Activated T-helper 2 cell treated with anti-CD3 and anti-CD28 coated beads, Interferon-gamma antibody, Interleukin-2, Interleukin-4, amounts not matched to agents 10 μg/mL and 5 μg/mL and 100 μg/mL, durations not matched to agents 14 hours and 24 hours and 36 hours (primary cell): ENCODE results near the gene DTNB. TPM values are rescaled to one million over a fixed set of nuclear protein-coding genes. Genes with fewer than 3 reads are reported as not detected.

Experiments
- DNase-seq: peaks from one replicate; pipeline ENCODE4 v3.0.0; 2021; ENCODE audit warnings: low spot score
- H3K27ac Mint-ChIP-seq: one replicate; pipeline ENCODE4 v1.8.0; 2021; ENCODE audit warnings: mixed read lengths
- H3K27me3 Mint-ChIP-seq: one replicate; pipeline ENCODE4 v1.8.0; 2021; ENCODE audit warnings: low read depth, mixed read lengths
- H3K36me3 Mint-ChIP-seq: one replicate; pipeline ENCODE4 v1.8.0; 2021; ENCODE audit warnings: low read depth, mixed read lengths
- H3K4me1 Mint-ChIP-seq: one replicate; pipeline ENCODE4 v1.8.0; 2021; ENCODE audit warnings: low read depth, mixed read lengths
- H3K4me3 Mint-ChIP-seq: one replicate; pipeline ENCODE4 v1.8.0; 2021; ENCODE audit warnings: low read depth, mild to moderate bottlenecking, moderate library complexity, mixed read lengths
- H3K9me3 Mint-ChIP-seq: one replicate; pipeline ENCODE4 v1.8.0; 2021; ENCODE audit warnings: mixed read lengths
- intact Hi-C: fragments of 100-400 bp; cut with micrococcal nuclease; formaldehyde crosslinking; loops from one replicate; pipeline ENCODE4 v1.15.1; 2023
- total RNA-seq: library from RNA; stranded (reverse); gene quantifications from 2 replicates; pipeline ENCODE4 v1.2.3, GENCODE V29; 2022

Gene DTNB
- total RNA-seq, 1 donor from 2014 or later: 33.9 TPM

DNA sequence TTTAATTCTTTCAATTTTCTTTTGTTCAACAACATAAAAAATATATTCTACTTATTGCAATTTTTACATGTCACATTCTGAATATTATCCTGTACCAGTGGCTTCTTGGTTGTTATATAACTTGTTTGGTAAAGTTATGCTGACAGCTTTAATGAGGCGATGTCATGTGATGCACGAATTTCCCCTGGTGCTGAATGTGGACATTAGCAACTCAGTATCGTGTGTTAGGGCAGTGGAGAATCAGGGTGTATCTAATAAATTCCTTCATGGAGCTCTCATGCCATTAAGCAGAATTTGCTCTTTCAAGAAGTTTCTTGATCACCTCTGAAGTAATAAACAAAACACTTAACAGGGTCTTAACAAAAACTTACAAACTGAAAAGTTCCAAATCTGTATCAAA lies 232.0 kb downstream of the DTNB start:
- H3K27ac Mint-ChIP-seq: no peak overlapping the region
- intact Hi-C loops: no loop called here
- peaks cover 7% of the 10 kb centered on the region for H3K36me3 Mint-ChIP-seq
- no peak for DNase-seq
- H3K4me1 Mint-ChIP-seq: peaks cover 1% of the 10 kb centered on the region
- no peaks in the 10 kb centered on the region for H3K27me3 Mint-ChIP-seq
- H3K4me3 Mint-ChIP-seq: no peak overlapping the region
- no peaks in the 10 kb centered on the region for H3K9me3 Mint-ChIP-seq

DNA sequence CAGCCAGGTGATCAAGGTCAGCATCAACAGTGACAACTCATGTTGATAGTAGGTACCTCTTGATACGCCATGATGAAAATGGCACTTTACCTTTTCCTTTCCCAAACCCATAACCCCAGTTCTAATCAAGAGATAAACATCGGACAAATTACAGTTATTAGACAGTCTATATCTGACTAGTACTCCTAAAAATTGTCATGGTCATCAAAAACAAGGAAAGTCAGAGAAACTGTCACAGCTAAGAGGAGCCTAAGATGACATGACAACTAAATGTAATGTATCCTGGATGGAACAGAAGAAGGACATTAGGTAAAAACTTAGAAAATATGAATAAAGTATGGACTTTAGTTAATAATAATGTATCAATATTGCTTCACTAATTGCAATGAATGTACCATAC lies 234.6 kb downstream of the DTNB start:
- H3K27ac Mint-ChIP-seq: no peak overlapping the region
- H3K9me3 Mint-ChIP-seq: no peaks in the 10 kb centered on the region

DNA sequence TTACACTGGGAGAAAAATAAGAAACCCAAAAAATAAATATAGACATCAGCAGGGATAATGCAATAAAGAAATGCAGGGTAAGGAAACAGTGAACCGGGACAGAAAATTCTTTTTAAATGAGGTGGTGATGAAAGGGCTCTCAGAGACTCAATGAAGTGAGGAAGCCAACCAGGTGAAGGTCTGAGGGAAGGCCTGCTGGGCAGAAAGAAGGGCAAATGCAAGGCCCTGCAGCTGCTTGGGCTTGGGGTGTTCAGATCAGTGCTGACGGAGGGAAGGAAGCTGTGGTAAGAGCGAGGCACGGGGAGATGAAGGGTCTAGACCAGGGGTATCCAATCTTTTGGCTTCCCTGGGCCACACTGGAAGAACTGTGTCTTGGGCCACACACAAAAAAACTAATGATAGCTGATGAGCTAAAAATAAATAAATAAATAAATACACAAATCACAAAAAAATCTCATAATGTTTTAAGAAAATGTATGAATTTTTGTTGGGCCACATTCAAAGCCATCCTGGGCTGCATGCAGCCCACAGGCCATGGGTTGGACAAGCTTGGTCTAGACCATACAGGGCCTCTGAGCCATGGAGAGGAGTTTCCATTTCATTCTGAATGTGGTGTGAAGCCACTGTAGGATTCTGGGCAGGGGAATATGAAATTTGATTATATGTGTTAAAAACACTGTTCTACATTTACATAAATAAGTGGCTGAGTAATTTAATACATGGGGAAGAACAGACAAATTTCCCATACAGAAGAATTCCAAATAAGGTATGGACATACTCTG lies 235.3 kb downstream of the DTNB start:
- no peaks in the 10 kb centered on the region for H3K9me3 Mint-ChIP-seq
- intact Hi-C loops: no loop called here
- H3K27me3 Mint-ChIP-seq: no peaks in the 10 kb centered on the region
- peaks cover 1% of the 10 kb centered on the region for H3K4me1 Mint-ChIP-seq
- H3K27ac Mint-ChIP-seq: no peak overlapping the region
- H3K4me3 Mint-ChIP-seq: no peak overlapping the region
- H3K36me3 Mint-ChIP-seq: peaks cover 14% of the 10 kb centered on the region
- DNase-seq: no peak

More for the DNA sequence above, 234.6 kb downstream of the DTNB start:
- Mint-ChIP-seq H3K4me1 (peaks cover 1% of the 10 kb centered on the region), H3K4me3 (no peak overlapping the region), H3K36me3 (peaks cover 14% of the 10 kb centered on the region), H3K27me3 (no peaks in the 10 kb centered on the region)
- intact Hi-C loops: no loop called here
- DNase-seq: no peak

DNA sequence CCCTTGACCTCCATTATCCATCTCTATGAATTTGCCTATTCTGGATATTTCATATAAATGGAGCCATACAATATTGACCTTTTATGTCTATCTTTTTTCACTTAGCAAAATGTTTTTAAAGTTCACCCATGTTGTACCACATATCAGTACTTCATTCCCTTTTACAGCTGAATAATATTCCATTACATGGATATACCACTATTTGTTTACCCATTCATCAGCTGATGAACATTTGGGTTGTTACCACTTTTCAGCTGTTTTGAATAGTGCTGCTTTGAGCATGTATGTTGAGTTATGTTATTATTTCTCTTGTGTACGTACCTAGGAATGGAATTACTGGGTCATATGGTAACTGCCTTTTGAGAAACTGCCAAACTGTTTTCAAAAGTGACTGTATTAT lies 238.0 kb downstream of the DTNB start:
- H3K4me3 Mint-ChIP-seq: no peak overlapping the region
- H3K27me3 Mint-ChIP-seq: no peaks in the 10 kb centered on the region
- intact Hi-C loops: no loop called here
- DNase-seq: no peak
- peaks cover 14% of the 10 kb centered on the region for H3K36me3 Mint-ChIP-seq
- H3K9me3 Mint-ChIP-seq: no peaks in the 10 kb centered on the region
- H3K27ac Mint-ChIP-seq: no peak overlapping the region
- peaks cover 3% of the 10 kb centered on the region for H3K4me1 Mint-ChIP-seq

DNA sequence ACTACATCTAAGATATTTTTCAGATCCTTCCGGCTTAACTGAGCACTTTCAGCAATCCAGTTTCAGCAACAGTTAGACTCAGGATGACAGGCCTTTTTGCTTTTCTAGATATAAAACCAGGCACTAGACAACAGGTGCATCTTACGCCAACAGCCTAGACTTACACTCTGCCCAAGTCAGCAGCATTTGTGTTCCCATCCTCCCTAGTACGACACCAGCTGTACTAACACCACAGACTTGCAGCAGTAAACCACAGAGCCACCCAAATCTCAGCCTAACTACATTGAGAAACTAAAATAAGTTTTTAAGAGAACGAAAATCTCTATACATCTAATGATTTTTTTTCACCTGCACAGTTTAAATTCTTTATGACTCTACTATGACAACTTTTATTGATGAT lies 241.8 kb downstream of the DTNB start:
- no peak for DNase-seq
- no peaks in the 10 kb centered on the region for H3K9me3 Mint-ChIP-seq
- intact Hi-C loops: no loop called here
- no peaks in the 10 kb centered on the region for H3K27me3 Mint-ChIP-seq
- H3K4me3 Mint-ChIP-seq: no peak overlapping the region
- no peak overlapping the region for H3K27ac Mint-ChIP-seq
- H3K4me1 Mint-ChIP-seq: peaks cover 3% of the 10 kb centered on the region
- peaks cover 10% of the 10 kb centered on the region for H3K36me3 Mint-ChIP-seq

DNA sequence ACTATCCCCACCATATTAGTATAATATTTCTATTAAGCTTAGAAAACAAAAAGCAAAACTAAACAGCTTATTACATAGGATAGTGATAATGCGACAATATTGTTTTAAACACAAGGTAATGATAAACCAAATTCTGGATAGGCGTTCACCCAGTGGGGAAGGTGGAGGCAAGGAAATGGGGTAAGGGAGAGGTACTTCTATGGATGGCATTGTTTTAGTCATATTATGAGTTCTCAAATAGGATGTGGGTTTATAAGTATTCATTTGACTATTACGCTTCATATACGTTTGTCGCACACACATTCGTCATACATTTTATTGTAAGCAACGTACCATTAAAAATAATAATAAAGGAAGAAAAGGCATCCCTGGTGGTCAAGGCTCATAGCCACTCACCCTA lies 242.8 kb downstream of the DTNB start:
- no peak for DNase-seq
- intact Hi-C loops: no loop called here
- peaks cover 2% of the 10 kb centered on the region for H3K4me1 Mint-ChIP-seq
- peaks cover 7% of the 10 kb centered on the region for H3K36me3 Mint-ChIP-seq
- H3K27ac Mint-ChIP-seq: no peak overlapping the region
- H3K9me3 Mint-ChIP-seq: no peaks in the 10 kb centered on the region
- H3K4me3 Mint-ChIP-seq: no peak overlapping the region
- no peaks in the 10 kb centered on the region for H3K27me3 Mint-ChIP-seq

DNA sequence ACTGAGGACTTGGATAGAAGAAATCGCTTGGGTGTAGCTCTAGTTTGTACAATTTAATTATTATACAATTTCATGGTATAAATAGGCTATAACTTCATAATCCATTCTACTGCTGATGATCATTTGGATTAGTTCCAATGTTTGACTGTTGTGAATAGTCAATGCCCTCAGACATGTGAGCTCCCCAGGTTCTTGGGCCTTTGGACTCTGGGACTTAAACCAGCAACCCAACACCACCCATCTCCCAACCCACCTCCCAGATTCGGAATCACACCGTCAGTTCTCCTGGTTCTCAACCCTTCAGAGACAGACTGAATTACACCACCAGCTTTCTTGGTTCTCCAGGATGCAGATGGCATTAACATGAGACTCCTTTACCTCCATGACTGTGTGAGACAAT lies 247.1 kb downstream of the DTNB start:
- Mint-ChIP-seq H3K27me3 (no peaks in the 10 kb centered on the region), H3K4me1 (no peaks in the 10 kb centered on the region), H3K36me3 (peaks cover 3% of the 10 kb centered on the region), H3K4me3 (no peak overlapping the region), H3K27ac (no peak overlapping the region), H3K9me3 (no peaks in the 10 kb centered on the region)
- intact Hi-C loops: no loop called here
- DNase-seq: no peak

DNA sequence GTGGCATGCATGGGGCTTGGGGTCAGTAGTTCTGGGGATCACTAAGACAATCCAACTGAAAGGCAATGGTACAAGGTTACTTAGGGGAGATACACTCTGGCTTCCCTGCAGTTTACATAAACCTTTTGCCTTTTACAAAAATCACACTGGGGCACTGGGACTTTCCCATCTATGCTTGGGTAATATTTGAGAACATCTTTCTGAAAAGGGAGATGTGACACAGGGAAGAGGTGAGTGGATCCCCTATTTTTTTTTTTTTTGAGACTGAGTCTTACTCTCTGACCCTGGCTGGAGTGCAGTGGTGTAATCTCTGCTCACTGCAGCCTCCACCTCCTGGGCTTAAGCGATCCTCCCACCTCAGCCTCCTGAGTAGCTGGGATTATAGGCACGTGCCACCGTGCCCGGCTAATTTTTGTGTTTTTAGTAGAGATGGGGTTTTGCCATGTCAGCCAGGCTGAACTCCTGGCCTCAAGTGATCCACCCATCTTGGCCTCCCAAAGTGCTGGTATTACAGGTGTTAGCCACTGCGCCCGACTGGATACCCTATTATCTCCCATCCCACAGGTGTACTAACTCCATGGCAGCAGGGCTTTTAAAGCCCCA lies 248.8 kb downstream of the DTNB start:
- Mint-ChIP-seq H3K27me3 (no peaks in the 10 kb centered on the region), H3K27ac (no peak overlapping the region), H3K9me3 (no peaks in the 10 kb centered on the region), H3K36me3 (peaks cover 3% of the 10 kb centered on the region), H3K4me1 (peaks cover 5% of the 10 kb centered on the region), H3K4me3 (no peak overlapping the region)
- intact Hi-C loops: no loop called here
- no peak for DNase-seq

DNA sequence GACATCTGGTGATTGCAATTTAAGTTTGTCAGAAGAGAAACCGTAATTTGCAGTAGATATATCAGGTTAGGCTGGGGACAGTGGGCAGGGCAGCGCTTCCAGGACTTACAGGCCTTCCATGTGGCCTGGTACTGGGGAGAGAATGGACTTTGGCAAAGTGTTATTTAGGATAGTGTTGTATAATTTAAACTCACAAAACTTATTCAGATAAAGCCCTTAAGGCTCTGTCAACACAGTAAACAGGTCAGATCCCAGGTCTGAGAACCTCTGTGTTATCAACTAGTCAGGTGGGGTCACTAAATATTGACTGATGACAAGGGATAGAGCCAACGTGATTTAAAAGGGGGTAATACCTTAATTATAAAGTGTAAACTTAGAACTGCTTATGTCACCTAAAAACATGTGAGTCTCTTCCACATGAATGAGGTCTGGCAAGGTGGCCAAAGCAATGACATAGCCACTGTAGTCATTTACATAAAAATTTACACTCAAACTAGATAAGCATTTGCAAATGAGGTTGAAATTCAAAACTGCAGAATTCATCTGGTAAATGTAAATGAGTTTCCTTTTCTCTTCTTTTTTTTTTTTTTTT lies 251.5 kb downstream of the DTNB start:
- intact Hi-C loops: no loop called here
- H3K27me3 Mint-ChIP-seq: no peaks in the 10 kb centered on the region
- H3K4me1 Mint-ChIP-seq: peaks cover 10% of the 10 kb centered on the region
- H3K27ac Mint-ChIP-seq: no peak overlapping the region
- H3K4me3 Mint-ChIP-seq: no peak overlapping the region
- peaks cover 15% of the 10 kb centered on the region for H3K36me3 Mint-ChIP-seq
- DNase-seq: no peak
- peaks cover 7% of the 10 kb centered on the region for H3K9me3 Mint-ChIP-seq

DNA sequence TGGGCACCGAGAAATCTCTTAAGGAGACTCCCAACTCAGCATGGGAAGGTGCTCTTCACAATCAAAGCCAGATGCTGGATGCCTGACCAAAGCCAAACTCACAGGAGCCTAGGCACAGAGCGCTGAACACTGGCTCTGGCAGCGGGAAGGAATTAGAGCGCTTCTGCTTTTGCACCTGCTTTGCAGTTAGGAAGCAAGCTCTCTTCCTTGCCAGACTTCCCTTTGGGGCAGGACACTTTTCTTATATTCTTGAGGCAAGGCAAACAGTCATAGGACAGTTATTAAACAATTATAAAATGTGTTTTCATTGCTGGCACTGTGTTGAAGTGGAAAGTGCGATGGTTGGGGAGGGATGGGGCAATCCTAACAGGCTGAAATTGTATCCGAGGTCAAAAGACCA lies 252.1 kb downstream of the DTNB start:
- Mint-ChIP-seq H3K27me3 (no peaks in the 10 kb centered on the region), H3K9me3 (peaks cover 7% of the 10 kb centered on the region), H3K27ac (no peak overlapping the region), H3K36me3 (peaks cover 15% of the 10 kb centered on the region), H3K4me1 (peaks cover 11% of the 10 kb centered on the region), H3K4me3 (no peak overlapping the region)
- intact Hi-C loops: no loop called here
- no peak for DNase-seq

DNA sequence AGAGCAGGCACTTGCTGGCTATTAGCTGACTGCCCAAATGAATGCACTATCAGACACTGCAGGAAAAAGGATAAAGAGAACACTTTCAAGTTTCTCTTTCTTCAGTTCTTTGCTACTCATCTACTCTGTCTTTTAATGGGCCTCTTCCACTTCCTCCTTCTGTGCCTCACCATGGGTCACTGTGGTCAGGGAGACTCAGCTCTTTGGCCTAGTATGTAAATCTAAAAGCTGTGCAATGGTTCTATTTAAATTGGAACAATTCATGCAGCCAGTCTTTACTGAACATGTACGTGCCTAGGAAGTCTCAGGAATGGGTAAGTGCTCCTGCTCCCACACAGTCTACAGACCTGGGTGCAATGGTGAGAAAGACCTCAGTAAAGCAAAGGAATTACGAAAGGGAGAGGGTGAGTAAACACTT lies 252.5 kb downstream of the DTNB start:
- H3K4me1 Mint-ChIP-seq: peaks cover 11% of the 10 kb centered on the region
- intact Hi-C loops: no loop called here
- H3K27me3 Mint-ChIP-seq: no peaks in the 10 kb centered on the region
- H3K36me3 Mint-ChIP-seq: peaks cover 15% of the 10 kb centered on the region
- no peak for DNase-seq
- no peak overlapping the region for H3K4me3 Mint-ChIP-seq
- H3K9me3 Mint-ChIP-seq: peaks cover 7% of the 10 kb centered on the region
- no peak overlapping the region for H3K27ac Mint-ChIP-seq

DNA sequence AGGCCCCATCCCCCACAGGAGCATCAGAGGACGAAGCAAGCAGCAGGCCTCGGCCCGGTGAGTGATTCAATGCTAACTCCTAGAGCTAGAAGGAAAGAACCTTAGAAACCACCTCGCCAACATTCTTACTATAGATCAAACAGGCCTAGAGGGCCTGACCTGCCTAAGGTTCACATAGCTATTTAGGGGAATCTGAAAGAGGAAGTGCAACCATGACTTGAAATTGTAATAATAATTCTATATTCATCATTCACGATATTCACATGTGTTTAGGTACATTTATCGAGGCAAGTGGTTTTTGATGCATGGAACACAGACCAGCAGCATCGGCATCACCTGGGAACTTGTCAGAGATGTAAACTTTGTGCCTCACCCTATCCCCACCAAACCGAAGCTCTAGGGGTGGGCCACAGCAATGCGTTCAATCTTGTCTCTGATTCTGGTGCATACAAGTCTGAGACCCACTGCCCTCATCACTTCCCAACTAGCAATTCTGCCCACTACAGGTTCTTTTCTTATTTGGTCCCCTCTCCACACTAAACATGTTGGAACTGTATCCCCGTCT lies 253.6 kb downstream of the DTNB start:
- no peak for DNase-seq

More for the DNA sequence above, 253.6 kb downstream of the DTNB start:
- H3K4me1 Mint-ChIP-seq: peaks cover 11% of the 10 kb centered on the region
- H3K9me3 Mint-ChIP-seq: peaks cover 7% of the 10 kb centered on the region
- H3K4me3 Mint-ChIP-seq: no peak overlapping the region
- peaks cover 15% of the 10 kb centered on the region for H3K36me3 Mint-ChIP-seq
- intact Hi-C loops: no loop called here
- no peak overlapping the region for H3K27ac Mint-ChIP-seq
- no peaks in the 10 kb centered on the region for H3K27me3 Mint-ChIP-seq
